Measurements from ENCODE around the gene NT5C2.
A peak's percentile ranks its signal among the peaks of the same experiment; 100 is the strongest.
"Not testable (repeated sequence)": the region's sequence is repeated elsewhere in the genome, so short reads cannot be mapped to it uniquely, and the experiment has no call there.

The NT5C2 gene

DNA sequence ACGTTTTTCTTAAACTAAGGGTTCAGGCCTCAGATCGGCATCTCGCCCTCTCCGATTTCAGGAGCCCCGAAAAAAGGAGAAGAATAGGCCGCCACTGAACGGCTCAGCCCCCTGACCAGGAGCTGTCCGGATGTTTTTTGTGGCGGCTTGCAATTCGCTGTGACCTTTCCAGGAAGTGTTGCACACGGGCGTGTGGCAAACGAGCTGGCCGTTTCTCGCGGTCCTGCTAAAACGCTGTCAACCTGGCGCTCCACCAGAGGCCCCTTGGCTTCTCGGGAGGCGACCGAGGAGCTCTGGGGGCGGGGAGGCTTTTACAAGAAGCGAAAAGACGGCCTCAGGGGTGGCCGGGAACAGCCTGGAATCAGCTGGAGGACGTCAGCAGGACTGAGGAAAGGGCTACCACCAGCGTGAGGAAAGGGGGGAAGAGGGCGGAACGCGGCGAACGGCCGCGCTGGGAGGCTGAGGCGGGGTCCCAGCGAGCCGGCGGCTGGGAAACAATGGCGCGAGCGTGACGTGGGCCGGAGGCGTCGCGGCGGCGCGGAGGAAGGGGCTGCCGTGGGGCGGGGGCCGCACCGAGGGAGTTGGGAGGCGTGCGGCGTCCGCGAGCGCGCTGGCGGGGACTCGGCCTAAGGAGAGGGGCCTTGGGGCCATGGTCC lies 493 bp downstream of the NT5C2 start:
- Histone ChIP-seq H3K36me3 (replicated peaks; ENCODE audit: insufficient read depth, low read length) (no peaks in the 10 kb centered on the region), H3K4me3 (ENCODE audit: low read length) (peak overlapping the region; percentile 97), H3K4me2 (ENCODE audit: low read depth, low read length) (peak overlapping the region; percentile 95), H4K20me1 (ENCODE audit: insufficient read depth, low read length) (no peaks in the 10 kb centered on the region; the same call in 1 of the 2 replicates), H3K9me2 (replicated peaks; ENCODE audit: insufficient read depth, low read length) (no peaks in the 10 kb centered on the region), H3K27ac (ENCODE audit: low read length) (peak overlapping the region; percentile 80; the same call in 1 of the 2 replicates), H2AFZ (ENCODE audit: low read length) (peak overlapping the region; percentile 51), H3K79me2 (ENCODE audit: low read length) (peaks cover 53% of the 10 kb centered on the region), H3K9me3 (replicated peaks; ENCODE audit: insufficient read depth, low read length) (no peaks in the 10 kb centered on the region), H3K27me3 (replicated peaks; ENCODE audit: insufficient read depth, low read length) (no peaks in the 10 kb centered on the region), H3F3A (ENCODE audit: insufficient read depth, low read length) (peaks cover 9% of the 10 kb centered on the region; the same call in 1 of the 2 replicates), H3K9ac (ENCODE audit: low read length) (peak overlapping the region; percentile 96), H3K4me1 (ENCODE audit: low read length) (peaks cover 25% of the 10 kb centered on the region)
- DNase-seq = peak; percentile 77
- TF ChIP-seq, protein P1, sequence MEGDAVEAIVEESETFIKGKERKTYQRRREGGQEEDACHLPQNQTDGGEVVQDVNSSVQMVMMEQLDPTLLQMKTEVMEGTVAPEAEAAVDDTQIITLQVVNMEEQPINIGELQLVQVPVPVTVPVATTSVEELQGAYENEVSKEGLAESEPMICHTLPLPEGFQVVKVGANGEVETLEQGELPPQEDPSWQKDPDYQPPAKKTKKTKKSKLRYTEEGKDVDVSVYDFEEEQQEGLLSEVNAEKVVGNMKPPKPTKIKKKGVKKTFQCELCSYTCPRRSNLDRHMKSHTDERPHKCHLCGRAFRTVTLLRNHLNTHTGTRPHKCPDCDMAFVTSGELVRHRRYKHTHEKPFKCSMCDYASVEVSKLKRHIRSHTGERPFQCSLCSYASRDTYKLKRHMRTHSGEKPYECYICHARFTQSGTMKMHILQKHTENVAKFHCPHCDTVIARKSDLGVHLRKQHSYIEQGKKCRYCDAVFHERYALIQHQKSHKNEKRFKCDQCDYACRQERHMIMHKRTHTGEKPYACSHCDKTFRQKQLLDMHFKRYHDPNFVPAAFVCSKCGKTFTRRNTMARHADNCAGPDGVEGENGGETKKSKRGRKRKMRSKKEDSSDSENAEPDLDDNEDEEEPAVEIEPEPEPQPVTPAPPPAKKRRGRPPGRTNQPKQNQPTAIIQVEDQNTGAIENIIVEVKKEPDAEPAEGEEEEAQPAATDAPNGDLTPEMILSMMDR (IDR thresholded peaks at IDR 0.05; ENCODE audit: low read length) = no peak
- TF ChIP-seq EZH2 (optimal IDR thresholded peaks at IDR 0.05; ENCODE audit: low read depth, low read length) (no peak), EZH2phosphoT487 (IDR thresholded peaks at IDR 0.05; ENCODE audit: low read length) (no peak)

DNA sequence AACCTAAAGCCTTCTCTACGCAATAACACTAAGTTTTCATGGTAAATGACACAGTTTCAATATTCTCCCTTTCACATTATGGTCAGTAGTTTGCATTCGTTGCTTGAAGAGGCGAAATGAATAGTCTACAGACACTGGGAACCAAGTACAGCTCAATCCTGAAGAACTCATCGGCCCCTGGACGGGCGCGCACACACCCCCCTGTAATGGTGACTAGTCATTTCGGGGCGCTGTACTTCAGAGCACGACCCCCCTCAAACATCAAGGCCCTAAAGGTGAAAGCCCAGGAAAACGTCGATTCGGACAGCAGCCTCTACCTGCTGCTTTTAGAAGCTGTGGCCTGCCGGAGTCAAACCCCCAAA lies 1.0 kb downstream of the NT5C2 start:
- H3K27ac ChIP-seq (ENCODE audit: low read length) = peak overlapping the region; percentile 80; the same call in 1 of the 2 replicates
- H3K9ac ChIP-seq (ENCODE audit: low read length) = peak overlapping the region; percentile 96
- peak; percentile 6 for DNase-seq
- H2AFZ ChIP-seq (ENCODE audit: low read length) = peak overlapping the region; percentile 51
- peaks cover 21% of the 10 kb centered on the region for H3K4me1 ChIP-seq (ENCODE audit: low read length)
- peak overlapping the region; percentile 95 for H3K4me2 ChIP-seq (ENCODE audit: low read depth, low read length)
- peaks cover 58% of the 10 kb centered on the region for H3K79me2 ChIP-seq (ENCODE audit: low read length)
- TF ChIP-seq EZH2 (optimal IDR thresholded peaks at IDR 0.05; ENCODE audit: low read depth, low read length) (no peak), EZH2phosphoT487 (IDR thresholded peaks at IDR 0.05; ENCODE audit: low read length) (no peak)
- TF ChIP-seq, protein P1 (IDR thresholded peaks at IDR 0.05; ENCODE audit: low read length) = no peak
- no peaks in the 10 kb centered on the region; the same call in 1 of the 2 replicates for H4K20me1 ChIP-seq (ENCODE audit: insufficient read depth, low read length)
- H3K27me3 ChIP-seq (replicated peaks; ENCODE audit: insufficient read depth, low read length) = no peaks in the 10 kb centered on the region
- no peaks in the 10 kb centered on the region for H3K9me2 ChIP-seq (replicated peaks; ENCODE audit: insufficient read depth, low read length)
- H3K9me3 ChIP-seq (replicated peaks; ENCODE audit: insufficient read depth, low read length) = no peaks in the 10 kb centered on the region
- peaks cover 9% of the 10 kb centered on the region; the same call in 1 of the 2 replicates for H3F3A ChIP-seq (ENCODE audit: insufficient read depth, low read length)
- H3K36me3 ChIP-seq (replicated peaks; ENCODE audit: insufficient read depth, low read length) = no peaks in the 10 kb centered on the region
- peak overlapping the region; percentile 97 for H3K4me3 ChIP-seq (ENCODE audit: low read length)

DNA sequence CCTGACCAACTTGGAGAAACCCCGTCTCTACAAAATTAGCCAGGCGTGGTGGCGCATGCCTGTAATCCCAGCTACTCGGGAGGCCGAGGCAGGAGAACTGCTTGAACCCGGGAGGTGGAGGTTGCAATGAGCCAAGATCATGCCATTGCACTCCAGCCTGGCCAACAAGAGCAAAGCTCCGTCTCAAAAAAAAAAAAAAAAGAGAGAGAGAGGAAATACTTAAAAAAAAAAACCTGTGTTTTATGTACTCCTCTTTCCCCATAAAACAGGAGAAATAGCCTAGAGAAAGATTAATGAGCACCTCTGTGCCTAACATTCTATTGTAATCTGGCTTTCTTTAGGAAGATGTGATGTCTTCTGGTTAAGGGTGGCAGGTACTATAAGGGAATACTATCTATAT lies 1.9 kb downstream of the NT5C2 start:
- not testable (repeated sequence) for H3K9ac ChIP-seq (ENCODE audit: low read length); H4K20me1 ChIP-seq (ENCODE audit: insufficient read depth, low read length); H2AFZ ChIP-seq (ENCODE audit: low read length); H3F3A ChIP-seq (ENCODE audit: insufficient read depth, low read length); H3K36me3 ChIP-seq (replicated peaks; ENCODE audit: insufficient read depth, low read length); H3K9me2 ChIP-seq (replicated peaks; ENCODE audit: insufficient read depth, low read length); H3K9me3 ChIP-seq (replicated peaks; ENCODE audit: insufficient read depth, low read length); DNase-seq; H3K27ac ChIP-seq (ENCODE audit: low read length); H3K27me3 ChIP-seq (replicated peaks; ENCODE audit: insufficient read depth, low read length)
- Histone ChIP-seq H3K4me3 (ENCODE audit: low read length) (peak overlapping the region; percentile 97; the same call in 1 of the 2 replicates), H3K79me2 (ENCODE audit: low read length) (peaks cover 67% of the 10 kb centered on the region), H3K4me2 (ENCODE audit: low read depth, low read length) (peak overlapping the region; percentile 95), H3K4me1 (ENCODE audit: low read length) (peaks cover 13% of the 10 kb centered on the region; the same call in 1 of the 2 replicates)

DNA sequence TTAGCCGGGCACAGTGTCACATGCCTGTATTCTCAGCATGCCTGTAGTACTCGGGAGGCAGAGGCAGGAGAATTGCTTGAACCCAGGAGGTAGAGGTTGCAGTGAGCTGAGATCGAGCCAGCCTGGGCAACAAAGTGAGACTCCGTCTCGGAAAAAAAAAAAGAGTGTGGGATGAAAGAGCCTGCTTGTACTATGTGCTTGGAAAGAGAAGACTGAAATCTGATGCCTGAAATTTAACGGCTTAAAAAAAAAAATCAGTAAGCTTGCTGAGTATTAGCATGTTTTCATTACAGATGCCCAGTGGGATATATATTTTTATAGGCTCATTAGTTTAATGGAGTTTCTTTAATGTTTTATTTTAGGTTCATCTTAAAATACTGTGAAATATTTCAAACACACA lies 4.2 kb downstream of the NT5C2 start:
- H3K36me3 ChIP-seq (replicated peaks; ENCODE audit: insufficient read depth, low read length) = no peaks in the 10 kb centered on the region
- no peak overlapping the region for H3K4me3 ChIP-seq (ENCODE audit: low read length)

More for the DNA sequence above, 4.2 kb downstream of the NT5C2 start:
- Histone ChIP-seq H3K9me3 (replicated peaks; ENCODE audit: insufficient read depth, low read length) (no peaks in the 10 kb centered on the region), H3K27ac (ENCODE audit: low read length) (no peak overlapping the region), H3K79me2 (ENCODE audit: low read length) (peaks cover 90% of the 10 kb centered on the region), H3K4me2 (ENCODE audit: low read depth, low read length) (no peak overlapping the region), H3F3A (ENCODE audit: insufficient read depth, low read length) (peaks cover 3% of the 10 kb centered on the region; the same call in 1 of the 2 replicates), H3K27me3 (replicated peaks; ENCODE audit: insufficient read depth, low read length) (no peaks in the 10 kb centered on the region), H4K20me1 (ENCODE audit: insufficient read depth, low read length) (no peaks in the 10 kb centered on the region), H2AFZ (ENCODE audit: low read length) (no peak overlapping the region), H3K4me1 (ENCODE audit: low read length) (peaks cover 13% of the 10 kb centered on the region; the same call in 1 of the 2 replicates), H3K9me2 (replicated peaks; ENCODE audit: insufficient read depth, low read length) (no peaks in the 10 kb centered on the region), H3K9ac (ENCODE audit: low read length) (no peak overlapping the region)
- DNase-seq = no peak
- TF ChIP-seq EZH2 (optimal IDR thresholded peaks at IDR 0.05; ENCODE audit: low read depth, low read length) (no peak), EZH2phosphoT487 (IDR thresholded peaks at IDR 0.05; ENCODE audit: low read length) (no peak)
- TF ChIP-seq, protein P1 (IDR thresholded peaks at IDR 0.05; ENCODE audit: low read length) = no peak
